HepG2 (cell line): Measurements from ENCODE around the gene HS3ST5. TPM values are rescaled to one million over a fixed set of nuclear protein-coding genes. Genes with fewer than 3 reads are reported as not detected.

Source experiments
- ATAC-seq: fragments of 200-7000 bp; cut with Tn5 transposase; 3 replicates; pipeline ENCODE4 v1.9.1; 2020; ENCODE audit warnings: mild to moderate bottlenecking, moderate library complexity
- BruUV-seq: library from RNA; stranded (reverse); fragments of 400-500 nt; replicated peaks from 2 replicates; lab custom pipeline; 2021; lab: Mats Ljungman, UMichigan
- CTCF ChIA-PET: fragments of 300-600 bp; formaldehyde crosslinking; extraction: SDS; loops from one replicate; lab custom pipeline; 2021; ENCODE audit warnings: low total read pairs, inconsistent platforms, low intra/inter-chr PET ratio; lab: Yijun Ruan, JAX
- POLR2A ChIA-PET: fragments of 350-600 bp; sonication (Branson Sonifier 250); formaldehyde crosslinking; loops from one replicate; lab custom pipeline; 2020; ENCODE audit warnings: antibody characterized with exemption, inconsistent platforms; lab: Yijun Ruan, JAX
- DNase-seq: peaks from one replicate; pipeline ENCODE4 v3.0.0-alpha.2; 2015; ENCODE audit warnings: low spot score
- FAIRE-seq: peaks from 3 replicates; lab custom pipeline; 2011; peaks lifted over from hg19 to GRCh38; lab: Jason Lieb, UNC
- H2AFZ ChIP-seq: one replicate; pipeline ENCODE4 v1.6.1; 2011; ENCODE audit warnings: low read length, inconsistent platforms
- H3K27ac ChIP-seq: fragments of 300-600 bp; 3 replicates; pipeline ENCODE4 v1.8.0; 2011; ENCODE audit warnings: mixed run types, mild to moderate bottlenecking, mixed read lengths, low read length, inconsistent platforms; ENCODE audit not compliant: insufficient read depth; ENCODE audit errors: extremely low read length
- H3K27me3 ChIP-seq, 2 experiments: fragments of 200-600 bp in 1 of 2; 2 replicates in 1 of 2; 3 replicates in 1 of 2; pipeline versions ENCODE4 v1.6.0 to v1.8.0; 2011; ENCODE audit warnings: low read length in 2 of 2, mild to moderate bottlenecking in 2 of 2, moderate library complexity in 2 of 2, inconsistent platforms in 1 of 2; ENCODE audit not compliant: insufficient read depth in 2 of 2, control insufficient read depth in 1 of 2
- H3K36me3 ChIP-seq, 2 experiments: fragments of 200-600 bp in 1 of 2; replicated peaks in 1 of 2; 2 replicates in 1 of 2; 3 replicates in 1 of 2; pipeline versions ENCODE4 v1.5.1 to v1.8.0; 2011; ENCODE audit warnings: low read length in 2 of 2, inconsistent platforms in 1 of 2; ENCODE audit not compliant: insufficient read depth in 2 of 2, control insufficient read depth in 1 of 2
- H3K4me1 ChIP-seq: 2 replicates; pipeline ENCODE4 v1.5.1; 2012; ENCODE audit warnings: low read length, inconsistent platforms; ENCODE audit not compliant: insufficient read depth
- H3K4me2 ChIP-seq: 2 replicates; pipeline ENCODE4 v1.6.0; 2011; ENCODE audit warnings: low read depth, low read length, inconsistent platforms
- H3K4me3 ChIP-seq, 3 experiments: fragments of 200-600 bp in 1 of 3; sonication (generic), shearing (Covaris generic) in 1 of 3; replicated peaks in 1 of 3; 2 replicates each; pipeline ENCODE4 v1.5.1; 2011 to 2016; ENCODE audit warnings: low read length in 3 of 3, inconsistent platforms in 2 of 3, low read depth in 2 of 3, mild to moderate bottlenecking in 2 of 3, control low read depth in 1 of 3, mixed read lengths in 1 of 3; ENCODE audit not compliant: insufficient read depth in 1 of 3
- H3K79me2 ChIP-seq: one replicate; pipeline ENCODE4 v1.6.1; 2011; ENCODE audit warnings: low read length, inconsistent platforms; ENCODE audit not compliant: insufficient read depth
- H3K9ac ChIP-seq: 2 replicates; pipeline ENCODE4 v1.6.0; 2011; ENCODE audit warnings: mild to moderate bottlenecking, low read depth, low read length, inconsistent platforms; ENCODE audit not compliant: insufficient read depth
- H3K9me3 ChIP-seq: 2 replicates; pipeline ENCODE4 v1.5.1; 2012; ENCODE audit warnings: mild to moderate bottlenecking, low read length
- H4K20me1 ChIP-seq: 2 replicates; pipeline ENCODE4 v1.6.0; 2011; ENCODE audit warnings: inconsistent platforms, mild to moderate bottlenecking, low read length, moderate library complexity; ENCODE audit not compliant: insufficient read depth
- ADNP ChIP-seq: sonication (generic); formaldehyde crosslinking; IDR thresholded peaks from 2 replicates; pipeline ENCODE4 v1.4.0; 2020; ENCODE audit warnings: missing genetic modification reagents
- ARNT2 ChIP-seq: sonication (generic); formaldehyde crosslinking; IDR thresholded peaks from 2 replicates; pipeline ENCODE4 v1.8.0; 2022; ENCODE audit warnings: mild to moderate bottlenecking, low read depth, missing genetic modification reagents, moderate library complexity
- CBX1 ChIP-seq: IDR thresholded peaks from one replicate; pipeline ENCODE4 v1.6.1; 2016; ENCODE audit warnings: antibody characterized with exemption, low read depth
- CEBPG ChIP-seq: IDR thresholded peaks from 2 replicates; pipeline ENCODE4 v1.6.1; 2016
- CHD4 ChIP-seq: fragments of 200-600 bp; sonication (generic); IDR thresholded peaks from 2 replicates; pipeline ENCODE4 v1.7.0; 2017; ENCODE audit warnings: mild to moderate bottlenecking, low read length, borderline replicate concordance
- HNRNPLL ChIP-seq: fragments of 200-400 bp; formaldehyde crosslinking; IDR thresholded peaks from 2 replicates; pipeline ENCODE4 v1.6.1; 2017; ENCODE audit warnings: mild to moderate bottlenecking, low read depth, low read length; ENCODE audit not compliant: poor library complexity, severe bottlenecking
- JUN ChIP-seq: sonication (generic); formaldehyde crosslinking; IDR thresholded peaks from 2 replicates; pipeline ENCODE4 v1.4.0; 2020; ENCODE audit warnings: mild to moderate bottlenecking, missing genetic modification reagents
- KDM3A ChIP-seq: IDR thresholded peaks from 2 replicates; pipeline ENCODE4 v1.6.1; 2018; ENCODE audit warnings: low read depth, missing compliant biosample characterization
- KLF16 ChIP-seq, 2 experiments: sonication (generic) in 1 of 2; formaldehyde crosslinking in 1 of 2; IDR thresholded peaks; 2 replicates each; pipeline versions ENCODE4 v1.6.1 to v1.8.0; 2016 to 2023; ENCODE audit warnings: missing genetic modification reagents in 2 of 2, missing compliant biosample characterization in 1 of 2
- NKX3-1 ChIP-seq: sonication (generic); formaldehyde crosslinking; IDR thresholded peaks from 2 replicates; pipeline ENCODE4 v1.5.0; 2020; ENCODE audit warnings: missing genetic modification reagents
- ZFP37 ChIP-seq: sonication (generic); formaldehyde crosslinking; IDR thresholded peaks from 2 replicates; pipeline ENCODE4 v1.4.0; 2020; ENCODE audit warnings: missing genetic modification reagents, borderline replicate concordance
- ZHX2 ChIP-seq, 2 experiments: sonication (generic) in 1 of 2; formaldehyde crosslinking in 1 of 2; IDR thresholded peaks; 2 replicates each; pipeline versions ENCODE4 v1.6.1 to v1.9.0; 2014 to 2022; ENCODE audit warnings: antibody characterized with exemption in 1 of 2, borderline replicate concordance in 1 of 2, inconsistent platforms in 1 of 2, low read depth in 1 of 2, missing genetic modification reagents in 1 of 2
- ZKSCAN8 ChIP-seq: IDR thresholded peaks from 2 replicates; pipeline ENCODE4 v1.6.1; 2016; ENCODE audit warnings: borderline replicate concordance, missing genetic modification reagents, missing compliant biosample characterization
- ZNF121 ChIP-seq: sonication (generic); formaldehyde crosslinking; IDR thresholded peaks from 2 replicates; pipeline ENCODE4 v1.5.0; 2020; ENCODE audit warnings: mild to moderate bottlenecking, missing genetic modification reagents
- ZNF180 ChIP-seq: sonication (generic); formaldehyde crosslinking; IDR thresholded peaks from 2 replicates; pipeline ENCODE4 v1.4.0; 2020; ENCODE audit warnings: low read depth, missing genetic modification reagents, borderline replicate concordance
- ZNF672 ChIP-seq: sonication (generic); formaldehyde crosslinking; IDR thresholded peaks from 2 replicates; pipeline ENCODE4 v1.8.1; 2022; ENCODE audit warnings: missing genetic modification reagents
- ZNF678 ChIP-seq: sonication (generic); formaldehyde crosslinking; IDR thresholded peaks from 2 replicates; pipeline ENCODE4 v1.4.0; 2020; ENCODE audit warnings: mild to moderate bottlenecking, missing genetic modification reagents
- WGBS: methylation state at CpG from one replicate; pipeline ENCODE4 v1.1.6; 2017; ENCODE audit warnings: low lambda C conversion rate; 5-methylcytosine and 5-hydroxymethylcytosine counted together
- in situ Hi-C: cut with HindIII; loops from 2 replicates; pipeline ENCODE4 v1.10.0; 2017; ENCODE audit warnings: low pct_unique_long_range_greater_than_20kb; ENCODE audit not compliant: extremely low pct_ligation_motif_present
- intact Hi-C: fragments of 100-400 bp; cut with micrococcal nuclease; formaldehyde crosslinking; loops from one replicate; pipeline ENCODE4 v1.10.0; 2022; ENCODE audit not compliant: unreplicated experiment
- polyA plus RNA-seq, 8 experiments: library from polyadenylated mRNA; depleted of rRNA in 3 of 8; stranded (reverse) in 7 of 8; unstranded in 1 of 8; fragments of >200 nt; fragmentation: Illumina TruSeq in 4 of 8; extraction: Trizol in 4 of 8; gene quantifications; 2 replicates each; pipeline versions ENCODE4 v1.2.1 to v1.2.3, GENCODE V29; 2011 to 2016; ENCODE audit warnings: low read depth in 4 of 8, missing spikeins in 1 of 8, mixed read lengths in 1 of 8; ENCODE audit not compliant: insufficient read depth in 1 of 8
- total RNA-seq, 5 experiments: library from RNA; depleted of rRNA; stranded (reverse); fragments of >200 nt; fragmentation: Illumina TruSeq; extraction: Trizol; gene quantifications; 2 replicates each; pipeline ENCODE4 v1.2.3, GENCODE V29; 2016; ENCODE audit warnings: low read depth in 1 of 5
- TF ChIP-seq, protein P1 (sequence below): sonication (generic); formaldehyde crosslinking; IDR thresholded peaks from 2 replicates; pipeline ENCODE4 v1.8.0; 2022; ENCODE audit warnings: mild to moderate bottlenecking, missing genetic modification reagents, borderline replicate concordance
- TF ChIP-seq, protein P2 (sequence below): sonication (generic); formaldehyde crosslinking; IDR thresholded peaks from 2 replicates; pipeline ENCODE4 v1.4.0; 2020; ENCODE audit warnings: mild to moderate bottlenecking, missing genetic modification reagents

HS3ST5 gene
- total and polyA plus RNA-seq, 2 of the 13 experiments (the other 11 are each of a cell fraction or from before 2014, with no cell fraction given) = 1.1 to 1.6 TPM

- no peak overlapping the region for H3K9ac ChIP-seq
- no peak overlapping the region for H3K4me3 ChIP-seq
- ATAC-seq (no peak), FAIRE-seq (no peak), DNase-seq (no peak)
- no peaks in the 10 kb centered on the region for H4K20me1 ChIP-seq
- intact Hi-C loops = no loop called here
- no peaks in the 10 kb centered on the region for H3K27me3 ChIP-seq
- ChIA-PET CTCF (no interaction called here), POLR2A (no interaction called here)
- TF ChIP-seq ZKSCAN8 (no peak), CBX1 (no peak), JUN (CRISPR knock-in tag) (no peak), ARNT2 (no peak), ZNF672 (CRISPR knock-in tag) (no peak), CHD4 (no peak), ZNF121 (no peak), CEBPG (CRISPR knock-in tag) (no peak), KDM3A (CRISPR knock-in tag) (no peak), KLF16 (CRISPR knock-in tag; IDR thresholded peaks at IDR 0.05) (no peak), ZHX2 (IDR thresholded peaks at IDR 0.05; ENCODE audit: low read depth) (no peak), ZHX2 (CRISPR knock-in tag; IDR thresholded peaks at IDR 0.05; ENCODE audit: borderline replicate concordance) (no peak), ADNP (CRISPR knock-in tag) (no peak), NKX3-1 (no peak), ZNF180 (CRISPR knock-in tag) (no peak), HNRNPLL (no peak), ZNF678 (no peak), ZFP37 (CRISPR knock-in tag) (no peak)
- TF ChIP-seq, protein P1, sequence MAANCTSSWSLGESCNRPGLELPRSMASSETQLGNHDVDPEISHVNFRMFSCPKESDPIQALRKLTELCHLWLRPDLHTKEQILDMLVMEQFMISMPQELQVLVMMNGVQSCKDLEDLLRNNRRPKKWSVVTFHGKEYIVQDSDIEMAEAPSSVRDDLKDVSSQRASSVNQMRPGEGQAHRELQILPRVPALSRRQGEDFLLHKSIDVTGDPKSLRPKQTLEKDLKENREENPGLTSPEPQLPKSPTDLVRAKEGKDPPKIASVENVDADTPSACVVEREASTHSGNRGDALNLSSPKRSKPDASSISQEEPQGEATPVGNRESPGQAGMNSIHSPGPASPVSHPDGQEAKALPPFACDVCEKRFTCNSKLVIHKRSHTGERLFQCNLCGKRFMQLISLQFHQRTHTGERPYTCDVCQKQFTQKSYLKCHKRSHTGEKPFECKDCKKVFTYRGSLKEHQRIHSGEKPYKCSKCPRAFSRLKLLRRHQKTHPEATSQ (CRISPR knock-in tag) = no peak
- TF ChIP-seq, protein P2, sequence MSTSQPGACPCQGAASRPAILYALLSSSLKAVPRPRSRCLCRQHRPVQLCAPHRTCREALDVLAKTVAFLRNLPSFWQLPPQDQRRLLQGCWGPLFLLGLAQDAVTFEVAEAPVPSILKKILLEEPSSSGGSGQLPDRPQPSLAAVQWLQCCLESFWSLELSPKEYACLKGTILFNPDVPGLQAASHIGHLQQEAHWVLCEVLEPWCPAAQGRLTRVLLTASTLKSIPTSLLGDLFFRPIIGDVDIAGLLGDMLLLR = no peak
- BruUV-seq = no TSS peak
- WGBS = 65% methylated on average over 5 of the region's 5 CpGs
- H3K27ac ChIP-seq = no peak overlapping the region
- no peaks in the 10 kb centered on the region for H3K9me3 ChIP-seq
- no peak overlapping the region for H3K4me2 ChIP-seq
- no peak overlapping the region for H2AFZ ChIP-seq
- H3K79me2 ChIP-seq = no peaks in the 10 kb centered on the region
- in situ Hi-C loops = no loop called here
- no peaks in the 10 kb centered on the region; a peak in 1 of 5 replicates for H3K36me3 ChIP-seq
- no peaks in the 10 kb centered on the region for H3K4me1 ChIP-seq
Measured at GRCh38 chr6:114062199-114062598, 280.6 kb downstream of the HS3ST5 start.
